WTC11 (cell line): ENCODE data around the gene B3GALNT1.

Source experiments
- AFF4 ChIP-seq: sonication (generic); formaldehyde crosslinking; IDR thresholded peaks from 2 replicates; pipeline ENCODE4 v1.8.1; 2023; ENCODE audit warnings: mild to moderate bottlenecking, missing genetic modification reagents, borderline replicate concordance
- ARID4B ChIP-seq: sonication (generic); formaldehyde crosslinking; IDR thresholded peaks from 2 replicates; pipeline ENCODE4 v1.8.0; 2023; ENCODE audit warnings: missing genetic modification reagents, mild to moderate bottlenecking, borderline replicate concordance
- ATF3 ChIP-seq: sonication (generic); formaldehyde crosslinking; conservative IDR thresholded peaks from 2 replicates; pipeline ENCODE4 v1.8.1; 2022; ENCODE audit warnings: mild to moderate bottlenecking, missing genetic modification reagents
- CTCF ChIP-seq: fragments of 200-600 bp; IDR thresholded peaks from 2 replicates; pipeline ENCODE4 v1.8.0; 2022; ENCODE audit warnings: antibody characterized with exemption
- ELF4 ChIP-seq: sonication (generic); formaldehyde crosslinking; IDR thresholded peaks from 2 replicates; pipeline ENCODE4 v1.8.1; 2022; ENCODE audit warnings: low read depth, mild to moderate bottlenecking, moderate library complexity, missing genetic modification reagents
- ESRRA ChIP-seq: sonication (generic); formaldehyde crosslinking; IDR thresholded peaks from 2 replicates; pipeline ENCODE4 v1.8.1; 2022; ENCODE audit warnings: mild to moderate bottlenecking, missing genetic modification reagents, borderline replicate concordance
- FOXJ3 ChIP-seq: sonication (generic); formaldehyde crosslinking; IDR thresholded peaks from 2 replicates; pipeline ENCODE4 v1.9.0; 2021; ENCODE audit warnings: missing genetic modification reagents, mild to moderate bottlenecking, borderline replicate concordance
- NFE2L1 ChIP-seq: sonication (generic); formaldehyde crosslinking; IDR thresholded peaks from 2 replicates; pipeline ENCODE4 v1.8.1; 2023; ENCODE audit warnings: missing genetic modification reagents
- NFYB ChIP-seq: sonication (generic); formaldehyde crosslinking; conservative IDR thresholded peaks from 2 replicates; pipeline ENCODE4 v1.8.0; 2022; ENCODE audit warnings: low read depth, missing genetic modification reagents
- NR1H2 ChIP-seq: sonication (generic); formaldehyde crosslinking; IDR thresholded peaks from 2 replicates; pipeline ENCODE4 v1.9.0; 2021; ENCODE audit warnings: mild to moderate bottlenecking, moderate library complexity, missing genetic modification reagents
- STAT6 ChIP-seq: sonication (generic); formaldehyde crosslinking; conservative IDR thresholded peaks from 2 replicates; pipeline ENCODE4 v1.8.1; 2023; ENCODE audit warnings: mild to moderate bottlenecking, low read depth, missing genetic modification reagents, moderate library complexity
- TEAD1 ChIP-seq: sonication (generic); formaldehyde crosslinking; IDR thresholded peaks from 2 replicates; pipeline ENCODE4 v1.8.0; 2022; ENCODE audit warnings: mild to moderate bottlenecking, missing genetic modification reagents
- ZNF138 ChIP-seq: sonication (generic); formaldehyde crosslinking; conservative IDR thresholded peaks from 2 replicates; pipeline ENCODE4 v1.8.1; 2022; ENCODE audit warnings: mild to moderate bottlenecking, moderate library complexity, missing genetic modification reagents
- ZNF317 ChIP-seq: sonication (generic); formaldehyde crosslinking; IDR thresholded peaks from 2 replicates; pipeline ENCODE4 v1.8.1; 2023; ENCODE audit warnings: low read depth, mild to moderate bottlenecking, moderate library complexity, missing genetic modification reagents, borderline replicate concordance

- TF ChIP-seq ZNF317: no peak
- no peak for TF ChIP-seq NR1H2 (CRISPR knock-in tag)
- TF ChIP-seq NFYB: no peak
- TF ChIP-seq ATF3 (CRISPR knock-in tag): no peak
- TF ChIP-seq CTCF: no peak
- TF ChIP-seq FOXJ3 (CRISPR knock-in tag): no peak
- TF ChIP-seq ARID4B (CRISPR knock-in tag): no peak
- no peak for TF ChIP-seq ELF4 (CRISPR knock-in tag)
- no peak for TF ChIP-seq TEAD1 (CRISPR knock-in tag)
- TF ChIP-seq NFE2L1 (CRISPR knock-in tag): no peak
- no peak for TF ChIP-seq STAT6 (CRISPR knock-in tag)
- no peak for TF ChIP-seq ESRRA (CRISPR knock-in tag)
- no peak for TF ChIP-seq AFF4 (CRISPR knock-in tag)
- no peak for TF ChIP-seq ZNF138 (CRISPR knock-in tag)
Observed at GRCh38 chr3:161148832-161149475, 43.8 kb upstream of the B3GALNT1 start.
